ENCODE data around the gene CERS3.

CERS3 gene

GRCh38 chr15:100373120-100373896 is 155.4 kb downstream of the CERS3 start:
- DNase-seq: no peak

- DNase-seq: no peak
Observed at GRCh38 chr15:100372739-100373119, 156.0 kb downstream of the CERS3 start.

GRCh38 chr15:100355342-100355741 is 173.4 kb downstream of the CERS3 start:
- no peak for DNase-seq

DNA sequence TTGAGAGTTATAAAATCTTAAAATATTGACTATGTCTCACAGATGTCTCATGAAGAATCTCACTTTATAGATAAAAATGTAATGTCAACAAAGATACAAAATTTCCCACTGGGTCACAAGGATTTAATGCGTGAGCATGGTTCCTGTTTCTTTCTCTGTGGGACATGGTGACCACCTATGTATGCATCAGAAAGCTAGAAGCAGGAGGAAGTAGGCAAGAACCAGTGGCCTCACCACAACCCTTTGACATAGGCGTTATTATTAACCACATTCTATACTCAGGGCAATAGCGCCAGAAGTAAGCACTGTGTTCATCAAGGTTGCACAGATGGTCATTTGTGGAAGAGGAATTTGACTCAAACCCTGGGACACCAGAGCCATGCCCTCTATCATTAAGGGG is 175.3 kb downstream of the CERS3 start:
- no peak for DNase-seq

- DNase-seq: no peak
Observed at GRCh38 chr15:100350434-100351226, 178.1 kb downstream of the CERS3 start.

Data from cortex of kidney (tissue), 1 donor.